Activated CD8-positive, alpha-beta memory T cell treated with anti-CD3 and anti-CD28 coated beads, Interleukin-2, amount 50 U/mL, for 24 hours (primary cell): Measurements from ENCODE around the gene HHIPL1.

ENCODE experiments used
- DNase-seq: peaks from one replicate; pipeline ENCODE4 v3.0.0-alpha.2; 2020; ENCODE audit errors: extremely low read depth

The HHIPL1 gene

GRCh38 chr14:99716091-99716849 is 71.3 kb downstream of the HHIPL1 start:
- no peak for DNase-seq

DNA sequence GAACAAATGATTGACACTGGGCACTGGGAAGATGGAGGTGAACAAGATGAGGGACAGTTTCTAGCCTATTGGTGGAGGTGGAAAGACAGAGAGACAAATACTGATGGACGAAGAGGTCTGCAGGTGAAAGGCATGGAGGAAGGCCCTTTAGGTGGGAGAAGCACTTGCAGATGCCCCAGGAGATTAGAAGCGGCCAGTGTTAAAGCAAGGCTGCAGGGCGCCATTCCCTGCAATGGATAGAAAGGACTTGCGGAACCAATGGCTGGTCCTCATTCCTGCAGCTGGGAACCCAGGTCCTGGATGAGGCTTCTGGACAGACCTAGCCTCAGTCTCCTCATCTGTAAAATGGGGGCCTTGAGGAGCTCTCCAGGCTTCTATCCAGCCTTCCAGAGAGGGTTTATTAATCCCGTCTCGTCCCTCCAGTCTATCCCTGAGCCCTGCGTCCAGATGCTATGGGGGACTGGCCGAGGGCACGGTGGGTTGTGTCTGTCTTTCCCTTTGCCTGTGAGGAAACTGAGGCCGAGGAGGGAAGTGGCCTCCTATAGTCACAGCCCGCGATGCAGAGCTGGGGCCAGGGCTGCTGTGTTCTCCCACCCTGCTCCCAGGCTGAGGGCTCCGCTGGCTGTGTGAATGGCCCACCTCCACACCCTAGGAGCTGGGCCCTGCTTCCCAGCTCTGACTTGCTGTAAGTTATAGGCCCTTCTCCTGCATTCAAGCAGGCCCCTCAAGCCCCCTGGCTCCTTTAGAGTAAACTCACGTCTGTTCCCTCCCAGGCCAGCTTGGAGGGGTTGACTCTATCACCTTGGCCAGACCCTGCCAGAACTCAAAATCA is 72.1 kb downstream of the HHIPL1 start:
- DNase-seq = no peak

DNA sequence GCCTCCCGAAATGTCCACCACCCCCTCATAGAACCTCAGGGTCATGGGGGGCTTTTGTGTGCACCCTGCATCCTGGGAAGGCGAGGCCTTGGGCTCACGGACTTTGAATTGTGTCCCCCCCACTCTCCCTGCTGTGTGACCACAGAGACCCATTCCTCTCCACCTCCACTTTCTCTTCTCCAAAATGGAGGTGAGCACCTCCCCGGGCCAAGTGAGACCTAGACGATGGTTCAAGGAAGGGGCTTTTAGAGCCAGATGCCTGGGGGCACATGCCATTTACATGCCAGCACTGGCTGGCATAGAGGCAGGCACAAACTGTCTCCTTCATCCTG is 72.7 kb downstream of the HHIPL1 start:
- DNase-seq = no peak

GRCh38 chr14:99718031-99718810 is 73.3 kb downstream of the HHIPL1 start:
- no peak for DNase-seq

GRCh38 chr14:99718811-99719192 is 73.9 kb downstream of the HHIPL1 start:
- DNase-seq = no peak

DNA sequence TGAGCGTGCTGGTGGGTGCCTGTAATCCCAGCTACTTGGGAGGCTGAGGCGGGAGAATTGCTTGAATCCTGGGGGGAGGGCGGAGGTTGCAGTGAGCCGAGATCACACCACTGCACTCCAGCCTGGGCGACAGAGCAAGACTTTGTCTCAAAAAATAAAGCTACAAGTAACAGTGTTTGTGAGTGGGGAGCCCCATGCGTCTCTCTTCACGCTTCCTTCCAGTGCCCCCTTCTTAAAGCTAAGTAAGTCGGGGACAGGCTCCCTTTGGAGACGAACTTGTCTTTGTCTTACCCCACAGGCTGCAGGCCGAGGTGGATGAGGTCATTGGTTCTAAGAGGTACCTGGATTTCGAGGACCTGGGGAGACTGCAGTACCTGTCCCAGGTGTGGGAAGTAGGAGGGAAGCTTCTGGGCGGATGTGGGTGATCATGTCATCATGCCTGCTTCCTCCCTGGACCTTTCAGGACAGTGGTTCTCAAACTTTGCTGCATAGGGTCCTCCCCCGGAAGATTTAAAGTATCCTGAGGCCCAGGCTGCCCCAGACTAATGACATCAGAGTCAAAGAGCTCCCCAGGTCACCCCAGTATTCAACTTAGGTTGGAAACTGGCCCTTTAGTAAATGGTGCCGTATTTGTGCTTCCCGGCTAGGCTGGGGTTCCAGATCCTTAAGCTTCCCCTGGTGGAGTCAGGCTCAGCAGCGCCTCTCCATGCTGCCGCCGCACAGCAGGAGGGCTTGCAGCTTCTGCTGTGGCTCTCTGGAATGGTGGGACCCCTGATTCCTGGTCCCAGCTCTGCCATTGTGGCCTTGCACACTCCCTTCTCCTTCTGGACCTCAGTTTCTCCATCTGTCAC is 76.2 kb downstream of the HHIPL1 start:
- no peak for DNase-seq

- no peak for DNase-seq
These were observed 77.0 kb downstream of the HHIPL1 start for GRCh38 chr14:99721792-99722516.

GRCh38 chr14:99722741-99723140 is 77.8 kb downstream of the HHIPL1 start:
- DNase-seq = no peak

DNA sequence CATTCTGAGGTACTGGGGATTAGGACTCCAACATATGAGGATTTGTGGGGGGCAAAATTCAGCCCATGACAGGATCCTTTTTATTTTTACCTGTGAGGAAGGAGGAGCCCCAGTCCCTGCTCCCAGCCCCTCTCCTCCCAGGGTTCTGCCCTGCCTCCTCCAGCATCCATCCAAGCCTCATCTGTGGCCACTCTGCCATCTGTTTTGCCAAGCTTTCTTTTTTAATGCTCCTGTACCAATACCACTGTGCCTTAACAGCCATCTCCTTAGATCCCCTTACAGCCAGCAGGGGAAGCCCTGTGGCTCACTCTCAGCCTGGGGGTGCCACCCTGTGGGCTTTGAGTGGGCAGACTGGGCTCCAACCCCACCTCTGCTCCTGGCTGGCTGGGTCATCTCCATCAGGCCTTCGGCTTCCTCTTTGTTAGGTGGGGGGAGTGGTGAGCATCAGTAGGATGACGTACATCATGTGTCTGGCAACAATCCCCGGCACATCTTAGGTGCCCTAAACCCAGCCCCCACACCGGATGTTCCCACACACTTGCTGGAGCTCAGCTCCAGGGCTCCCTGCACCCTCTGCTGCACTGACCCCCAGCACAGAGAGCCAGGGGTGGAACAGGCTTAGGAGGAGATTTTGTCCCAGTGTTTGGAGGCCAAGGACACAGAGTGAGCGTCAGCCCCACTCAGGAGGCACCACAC is 79.4 kb downstream of the HHIPL1 start:
- no peak for DNase-seq

DNA sequence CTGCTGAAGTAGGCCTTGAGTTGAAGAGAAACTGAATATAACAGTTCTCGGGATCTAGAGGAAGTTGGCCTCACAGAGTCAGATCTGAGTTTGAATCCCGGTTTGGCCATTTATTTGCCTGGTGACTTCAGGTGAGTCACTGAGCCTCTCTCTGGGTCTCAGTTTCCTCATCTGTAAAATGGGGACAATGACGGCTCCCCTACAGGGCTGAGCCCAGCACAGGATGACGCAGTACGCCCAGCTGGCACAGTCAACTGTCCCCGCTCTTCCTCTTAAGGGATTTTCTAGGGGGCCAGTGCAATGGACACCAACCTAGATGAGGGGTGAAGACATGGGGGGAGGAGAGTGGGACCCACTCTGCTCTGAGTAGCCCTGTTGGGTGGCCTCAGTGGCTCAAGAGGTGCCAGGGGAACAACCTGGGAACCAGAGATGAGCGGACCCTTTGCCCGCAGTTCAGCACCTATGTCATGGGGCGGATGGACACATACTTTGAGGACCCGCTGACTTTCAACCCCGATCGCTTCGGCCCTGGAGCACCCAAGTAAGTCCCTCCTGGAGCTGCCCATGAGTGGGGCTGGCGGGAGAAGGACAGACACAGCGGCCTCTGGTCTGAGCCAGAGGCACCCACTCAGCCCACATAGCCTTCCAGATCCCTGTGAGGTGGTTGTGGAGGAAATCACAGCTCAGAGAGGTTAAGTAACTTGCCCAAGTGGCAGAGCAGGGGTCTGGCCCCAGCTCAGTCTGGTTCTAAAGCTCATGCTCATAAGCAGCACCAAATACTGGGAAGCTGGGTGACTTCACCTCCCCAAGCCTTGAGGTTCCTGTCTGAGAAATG is 80.2 kb downstream of the HHIPL1 start:
- no peak for DNase-seq

DNA sequence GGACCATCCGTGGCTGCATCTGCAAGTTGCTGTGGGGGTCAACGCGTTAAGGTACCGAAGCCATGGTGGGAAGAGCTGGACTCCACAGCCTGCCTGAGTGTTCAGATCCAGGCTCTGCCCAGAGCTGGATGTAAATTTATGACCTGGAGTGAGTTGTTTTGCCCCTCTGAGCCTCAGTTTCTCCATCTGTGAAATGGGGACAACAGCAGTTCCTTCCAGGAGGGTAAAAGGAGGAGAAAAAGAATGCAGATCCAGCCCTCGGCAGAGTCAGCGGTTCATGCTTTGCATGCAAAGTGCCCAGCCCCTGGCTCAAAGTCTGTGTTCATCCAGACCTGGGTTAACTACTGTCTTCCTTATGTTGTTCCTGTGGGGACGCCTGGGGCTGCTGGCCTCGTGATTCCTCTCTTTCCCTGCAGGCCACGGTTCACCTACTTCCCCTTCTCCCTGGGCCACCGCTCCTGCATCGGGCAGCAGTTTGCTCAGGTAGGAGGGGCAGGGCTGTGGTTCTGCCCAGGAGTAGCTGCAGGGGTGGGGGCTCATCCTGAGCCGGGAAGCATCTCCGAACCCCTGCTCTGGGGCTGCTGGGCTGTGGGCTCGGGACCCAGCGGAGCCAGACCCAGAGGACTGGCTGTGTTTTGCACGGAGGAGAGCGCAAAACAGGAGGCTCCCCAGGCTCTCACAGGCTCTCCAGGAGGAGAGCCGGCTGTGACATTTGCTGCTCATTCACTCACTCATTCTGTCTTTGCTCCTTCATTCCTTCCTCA is 81.0 kb downstream of the HHIPL1 start:
- no peak for DNase-seq

DNA sequence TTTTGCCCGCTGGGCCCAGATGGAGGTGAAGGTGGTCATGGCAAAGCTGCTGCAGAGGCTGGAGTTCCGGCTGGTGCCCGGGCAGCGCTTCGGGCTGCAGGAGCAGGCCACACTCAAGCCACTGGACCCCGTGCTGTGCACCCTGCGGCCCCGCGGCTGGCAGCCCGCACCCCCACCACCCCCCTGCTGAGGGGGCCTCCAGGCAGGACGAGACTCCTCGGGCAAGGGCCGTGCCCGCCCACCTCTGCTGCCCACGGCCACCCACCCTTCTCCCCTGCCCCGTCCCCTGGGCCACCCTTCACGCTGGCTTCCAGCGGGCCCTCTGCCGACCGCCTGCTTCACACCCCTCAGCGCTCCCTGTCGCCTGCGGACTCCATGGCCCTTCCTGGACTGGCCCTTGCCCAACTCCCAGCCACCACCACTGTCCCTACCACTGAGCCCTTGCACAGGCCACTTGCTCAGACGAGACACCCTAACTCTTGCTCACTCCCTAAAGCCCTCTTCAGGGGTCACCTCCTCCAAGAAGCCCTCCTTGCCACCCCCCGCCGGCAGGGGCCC is 81.7 kb downstream of the HHIPL1 start:
- DNase-seq = no peak

DNA sequence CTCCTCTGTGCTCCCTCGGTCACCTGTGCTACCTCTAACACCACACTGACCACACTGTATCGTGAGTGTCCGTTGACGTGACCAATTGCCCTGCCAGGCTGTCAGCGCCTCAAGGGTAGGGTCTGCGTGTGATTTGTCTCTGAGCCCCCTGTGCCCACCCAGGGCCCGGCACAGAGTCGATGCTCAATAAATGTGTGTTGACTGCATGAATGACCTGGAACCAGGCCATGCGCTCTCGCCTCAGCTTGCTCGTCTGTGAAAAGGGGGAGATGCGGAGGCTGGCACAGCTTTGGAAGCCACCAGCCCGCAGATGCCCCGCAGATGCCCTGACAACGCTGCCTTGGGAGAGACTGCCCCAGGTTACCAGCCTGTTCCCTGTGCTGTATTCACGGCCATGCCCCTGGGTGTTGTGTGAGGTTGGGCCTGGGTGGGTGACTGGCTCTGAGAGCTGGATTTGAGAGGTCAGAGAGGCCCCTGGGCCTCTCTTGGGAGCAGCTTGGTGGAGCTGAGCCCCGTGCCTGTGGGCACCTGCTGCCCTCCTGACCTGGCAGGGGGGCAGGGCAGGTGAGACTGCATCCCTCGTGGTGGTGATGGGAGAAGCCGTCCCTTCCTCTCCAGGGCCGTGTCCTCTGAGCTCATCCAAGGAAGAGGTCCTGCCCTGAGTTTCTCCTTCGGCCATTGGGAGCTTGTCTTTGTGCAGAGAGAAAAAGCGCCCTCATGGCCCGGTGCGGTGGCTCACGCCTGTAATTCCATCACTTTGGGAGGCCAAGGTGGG is 82.4 kb downstream of the HHIPL1 start:
- DNase-seq = no peak

DNA sequence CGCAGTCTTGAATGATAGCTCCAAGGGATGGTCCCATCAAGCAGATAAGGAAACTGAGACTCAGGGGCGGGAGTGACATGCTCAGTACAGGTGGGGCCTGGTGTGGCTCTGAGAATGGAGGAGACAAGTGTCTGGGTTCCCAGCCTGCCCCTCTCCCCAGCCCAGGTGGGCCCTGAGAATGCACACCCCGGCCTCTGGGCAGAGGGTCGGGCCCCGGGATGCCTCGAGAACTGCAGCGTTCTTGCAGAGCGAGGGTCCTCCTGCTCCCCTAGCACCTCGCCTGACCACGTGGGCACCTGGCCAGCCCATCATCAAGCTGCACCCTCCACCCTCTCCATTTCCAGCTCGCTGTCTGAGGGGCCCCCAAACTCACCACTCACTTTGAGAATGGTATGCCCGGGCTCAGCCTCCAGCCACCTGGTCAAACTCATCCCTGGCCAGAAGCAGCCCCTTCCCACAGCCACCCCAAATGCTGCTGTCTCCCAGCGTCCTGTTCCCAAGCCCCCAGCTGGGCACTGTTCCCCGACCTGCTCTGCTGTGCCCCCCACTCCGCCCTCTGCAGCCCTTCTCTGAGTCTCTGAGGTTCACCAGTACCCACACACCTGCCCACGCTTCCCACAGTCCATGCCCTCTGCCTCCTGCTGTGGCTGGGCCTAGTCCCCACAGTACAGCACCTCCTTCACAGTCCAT is 83.4 kb downstream of the HHIPL1 start:
- no peak for DNase-seq

DNA sequence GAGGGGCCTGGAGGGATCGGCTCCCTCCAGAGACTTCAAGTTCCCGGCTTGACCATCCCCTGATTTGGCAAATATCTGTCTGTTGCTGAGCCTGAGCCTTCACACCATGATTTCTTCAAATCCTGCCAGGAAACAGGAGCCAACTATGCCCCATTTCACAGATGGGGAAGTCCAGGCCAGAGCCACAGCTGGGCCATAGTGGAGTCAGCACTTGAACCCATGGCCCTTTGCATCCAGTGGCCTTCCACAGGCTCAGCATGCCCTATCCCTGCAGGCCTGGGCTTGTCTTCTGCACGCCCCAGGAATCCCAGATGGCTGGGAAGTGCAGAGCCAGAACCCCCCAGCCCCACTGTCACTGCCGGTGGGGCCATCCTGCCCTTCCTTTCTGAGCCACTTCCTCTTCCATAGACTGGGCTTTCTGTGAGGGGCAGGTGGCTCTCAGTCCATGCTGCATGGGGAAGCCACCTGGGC is 84.1 kb downstream of the HHIPL1 start:
- DNase-seq = no peak
